SK-N-MC (cell line): Measurements from ENCODE around the gene MDM1.

Experiments
- EZH2 ChIP-seq: fragments of 200-600 bp; sonication (generic); IDR thresholded peaks from one replicate; pipeline ENCODE4 v1.6.1; 2017; ENCODE audit warnings: antibody characterized with exemption
- POLR2AphosphoS5 ChIP-seq: IDR thresholded peaks from 2 replicates; pipeline ENCODE4 v1.6.1; 2012; ENCODE audit warnings: mild to moderate bottlenecking, low read depth, low read length, borderline replicate concordance

GRCh38 chr12:68356060-68356695 lies 24.0 kb upstream of the MDM1 start:
- TF ChIP-seq EZH2 (no peak), POLR2AphosphoS5 (no peak)
